GM23338 (cell line): ENCODE measurements around the gene RNF151. TPM values are rescaled to one million over a fixed set of nuclear protein-coding genes. Genes with fewer than 3 reads are reported as not detected.

Experiments used
- ATAC-seq: fragments of 200-7000 bp; cut with Tn5 transposase; 3 replicates; pipeline ENCODE4 v1.9.1; 2020
- DNase-seq: peaks from one replicate; pipeline ENCODE4 v3.0.0-alpha.2; 2015; ENCODE audit warnings: low spot score
- H2AFZ ChIP-seq: fragments of 200-600 bp; sonication (generic); 2 replicates; pipeline ENCODE4 v1.8.0; 2016; ENCODE audit warnings: antibody characterized with exemption, mild to moderate bottlenecking, moderate library complexity
- H3F3A ChIP-seq: fragments of 200-600 bp; sonication (generic); replicated peaks from 2 replicates; pipeline ENCODE4 v1.8.0; 2017; ENCODE audit warnings: antibody characterized with exemption, mixed run types, low read depth
- H3K27ac ChIP-seq: fragments of 200-600 bp; sonication (generic); 2 replicates; pipeline ENCODE4 v1.6.1; 2016; ENCODE audit warnings: low read depth
- H3K27me3 ChIP-seq: fragments of 200-600 bp; sonication (generic); 2 replicates; pipeline ENCODE4 v1.8.0; 2016; ENCODE audit warnings: mild to moderate bottlenecking, mixed run types, moderate library complexity; ENCODE audit not compliant: insufficient read depth
- H3K36me3 ChIP-seq: fragments of 200-600 bp; sonication (generic); 2 replicates; pipeline ENCODE4 v1.8.0; 2016; ENCODE audit warnings: mild to moderate bottlenecking; ENCODE audit not compliant: insufficient read depth
- H3K4me1 ChIP-seq: fragments of 200-600 bp; sonication (generic); 2 replicates; pipeline ENCODE4 v1.8.0; 2016; ENCODE audit warnings: mild to moderate bottlenecking, moderate library complexity; ENCODE audit not compliant: insufficient read depth
- H3K4me2 ChIP-seq: fragments of 200-600 bp; sonication (generic); 2 replicates; pipeline ENCODE4 v1.7.1; 2017; ENCODE audit warnings: mixed run types
- H3K4me3 ChIP-seq: fragments of 200-600 bp; sonication (generic); 2 replicates; pipeline ENCODE4 v1.6.1; 2016; ENCODE audit warnings: mixed run types
- H3K79me2 ChIP-seq: fragments of 200-600 bp; sonication (generic); replicated peaks from 2 replicates; pipeline ENCODE4 v1.8.0; 2017; ENCODE audit warnings: mild to moderate bottlenecking; ENCODE audit not compliant: insufficient read depth
- H3K9me2 ChIP-seq: fragments of 200-600 bp; sonication (generic); 2 replicates; pipeline ENCODE4 v1.8.0; 2017; ENCODE audit not compliant: insufficient read depth
- H4K20me1 ChIP-seq: fragments of 200-600 bp; sonication (generic); replicated peaks from 2 replicates; pipeline ENCODE4 v1.8.0; 2017; ENCODE audit warnings: mild to moderate bottlenecking; ENCODE audit not compliant: insufficient read depth
- H3K27ac Mint-ChIP-seq: 2 replicates; pipeline ENCODE4 v1.8.0; 2020; ENCODE audit warnings: inconsistent platforms, mild to moderate bottlenecking, moderate library complexity, mixed read lengths
- H3K27me3 Mint-ChIP-seq: 3 replicates; pipeline ENCODE4 v1.8.0; 2022; ENCODE audit warnings: low read depth, mild to moderate bottlenecking, moderate library complexity, mixed read lengths, inconsistent platforms; ENCODE audit not compliant: insufficient read depth, poor library complexity
- H3K36me3 Mint-ChIP-seq: 3 replicates; pipeline ENCODE4 v1.8.0; 2021; ENCODE audit warnings: low read depth, mild to moderate bottlenecking, inconsistent platforms, moderate library complexity, mixed read lengths
- H3K4me1 Mint-ChIP-seq: 3 replicates; pipeline ENCODE4 v1.8.0; 2020; ENCODE audit warnings: mild to moderate bottlenecking, inconsistent platforms, mixed read lengths
- H3K4me3 Mint-ChIP-seq: 3 replicates; pipeline ENCODE4 v1.8.0; 2021; ENCODE audit warnings: moderate library complexity, mild to moderate bottlenecking, inconsistent platforms, mixed read lengths
- H3K9me3 Mint-ChIP-seq: 3 replicates; pipeline ENCODE4 v1.8.0; 2020; ENCODE audit warnings: moderate library complexity, mild to moderate bottlenecking, inconsistent platforms, mixed read lengths
- CREB1 ChIP-seq: fragments of 250-450 bp; sonication (Bioruptor Pico); IDR thresholded peaks from 2 replicates; pipeline ENCODE4 v1.5.0; 2020; ENCODE audit warnings: low read depth, mild to moderate bottlenecking, moderate library complexity
- CTCF ChIP-seq, 2 experiments: fragments of 200-600 bp in 1 of 2; sonication (generic) in 1 of 2; conservative IDR thresholded peaks; 2 replicates each; pipeline versions ENCODE4 v1.5.1 to v1.6.1; 2016 to 2017; ENCODE audit warnings: antibody characterized with exemption in 2 of 2, low read depth in 2 of 2, mild to moderate bottlenecking in 2 of 2, moderate library complexity in 1 of 2
- ETS1 ChIP-seq: IDR thresholded peaks from 2 replicates; pipeline ENCODE4 v1.6.1; 2016; ENCODE audit warnings: antibody characterized with exemption
- EZH2 ChIP-seq: fragments of 200-600 bp; sonication (generic); IDR thresholded peaks from one replicate; pipeline ENCODE4 v1.8.0; 2017; ENCODE audit warnings: antibody characterized with exemption, mild to moderate bottlenecking, low read depth; ENCODE audit not compliant: unreplicated experiment
- EZH2phosphoT487 ChIP-seq: fragments of 200-600 bp; sonication (generic); IDR thresholded peaks from one replicate; pipeline ENCODE4 v1.8.1; 2018; ENCODE audit warnings: antibody characterized with exemption; ENCODE audit not compliant: unreplicated experiment
- JUNB ChIP-seq: IDR thresholded peaks from one replicate; pipeline ENCODE4 v1.6.1; 2016; ENCODE audit warnings: antibody characterized with exemption; ENCODE audit not compliant: unreplicated experiment
- NANOG ChIP-seq: IDR thresholded peaks from 2 replicates; pipeline ENCODE4 v1.6.1; 2016; ENCODE audit warnings: antibody characterized with exemption, borderline replicate concordance
- POLR2AphosphoS5 ChIP-seq: IDR thresholded peaks from 2 replicates; pipeline ENCODE4 v1.6.1; 2016; ENCODE audit warnings: antibody characterized with exemption, low read depth
- REST ChIP-seq: IDR thresholded peaks from one replicate; pipeline ENCODE4 v1.6.1; 2018; ENCODE audit warnings: antibody characterized with exemption; ENCODE audit not compliant: unreplicated experiment
- STAT1 ChIP-seq: IDR thresholded peaks from one replicate; pipeline ENCODE4 v1.6.1; 2016; ENCODE audit warnings: antibody characterized with exemption; ENCODE audit not compliant: unreplicated experiment
- ZNF114 ChIP-seq: fragments of 250-450 bp; sonication (Bioruptor Pico); IDR thresholded peaks from 2 replicates; pipeline ENCODE4 v1.5.0; 2020; ENCODE audit warnings: mild to moderate bottlenecking, moderate library complexity
- ZNF331 ChIP-seq: fragments of 250-450 bp; sonication (Bioruptor Pico); IDR thresholded peaks from 2 replicates; pipeline ENCODE4 v1.5.0; 2020; ENCODE audit warnings: low read depth, mild to moderate bottlenecking, moderate library complexity
- ZNF462 ChIP-seq: fragments of 250-450 bp; sonication (Bioruptor Pico); IDR thresholded peaks from 2 replicates; pipeline ENCODE4 v1.5.0; 2020; ENCODE audit warnings: mild to moderate bottlenecking, moderate library complexity
- polyA plus RNA-seq: library from polyadenylated mRNA; unstranded; fragments of >200 nt; fragmentation: Nextera tagmentation; extraction: Ambion mirVana; gene quantifications from 2 replicates; pipeline ENCODE4 v1.2.1, GENCODE V29; 2016
- total RNA-seq: library from RNA; depleted of rRNA; stranded (reverse); fragments of >200 nt; shearing (Covaris generic); gene quantifications from 2 replicates; pipeline ENCODE4 v1.2.3, GENCODE V29; 2014

The RNF151 gene
- total and polyA plus RNA-seq, 2 experiments from 2014 or later: not detected

- H3K4me3 ChIP-seq: peak overlapping the region; percentile 66
- H3K36me3 ChIP-seq: no peaks in the 10 kb centered on the region
- H3K27me3 ChIP-seq: peaks cover 27% of the 10 kb centered on the region
- Mint-ChIP-seq H3K9me3 (no peaks in the 10 kb centered on the region), H3K4me3 (peak overlapping the region; percentile 71), H3K27me3 (peaks cover 38% of the 10 kb centered on the region), H3K4me1 (peaks cover 11% of the 10 kb centered on the region), H3K27ac (no peak overlapping the region), H3K36me3 (no peaks in the 10 kb centered on the region)
- no peak for TF ChIP-seq POLR2AphosphoS5
- no peak for TF ChIP-seq NANOG
- no peak for TF ChIP-seq JUNB
- TF ChIP-seq ZNF331 (CRISPR knock-in tag): no peak
- no peak for TF ChIP-seq EZH2phosphoT487
- TF ChIP-seq STAT1: no peak
- no peak for TF ChIP-seq ETS1
- TF ChIP-seq REST: no peak
- no peak for TF ChIP-seq CREB1 (CRISPR knock-in tag)
- no peak for TF ChIP-seq EZH2
- no peak for TF ChIP-seq CTCF (conservative IDR thresholded peaks at IDR 0.05; ENCODE audit: low read depth in 2 of 2)
- TF ChIP-seq ZNF462 (CRISPR knock-in tag): no peak
- no peak for TF ChIP-seq ZNF114 (CRISPR knock-in tag)
- H3K79me2 ChIP-seq: no peaks in the 10 kb centered on the region
- peak; percentile 44 for ATAC-seq
- H3K4me2 ChIP-seq: peak overlapping the region; percentile 84
- H2AFZ ChIP-seq: peak overlapping the region; percentile 85
- peaks cover 2% of the 10 kb centered on the region; the same call in 1 of the 2 replicates for H3K4me1 ChIP-seq
- DNase-seq: peak; percentile 55
- no peaks in the 10 kb centered on the region for H3F3A ChIP-seq
- H3K9me2 ChIP-seq: no peaks in the 10 kb centered on the region
- H3K27ac ChIP-seq: no peak overlapping the region
- no peaks in the 10 kb centered on the region for H4K20me1 ChIP-seq
These were observed 37.6 kb upstream of the RNF151 start for GRCh38 chr16:1929105-1929504.
